HEK293 (cell line): ENCODE measurements around the gene MVB12B.

ENCODE experiments used
- CTCF ChIA-PET: fragments of 350-600 bp; formaldehyde crosslinking; extraction: SDS; loops from one replicate; lab custom pipeline; 2021; ENCODE audit warnings: antibody characterized with exemption; lab: Yijun Ruan, JAX
- POLR2A ChIA-PET: fragments of 300-600 bp; formaldehyde crosslinking; extraction: SDS; loops from one replicate; lab custom pipeline; 2020; ENCODE audit warnings: antibody characterized with exemption, inconsistent platforms; lab: Yijun Ruan, JAX
- H3K27ac ChIP-seq: fragments of 200-500 bp; sonication (Bioruptor generic); 2 replicates; pipeline ENCODE4 v1.5.1; 2014; ENCODE audit warnings: low read depth, low read length, control low read depth, inconsistent platforms; ENCODE audit errors: extremely low read depth
- H3K36me3 ChIP-seq, 2 experiments: fragments of 200-500 bp in 1 of 2; sonication (Bioruptor generic) in 1 of 2; 1 replicate in 1 of 2; 2 replicates in 1 of 2; pipeline ENCODE4 v1.5.1; 2014 to 2017; ENCODE audit warnings: inconsistent platforms in 2 of 2, low read length in 2 of 2; ENCODE audit not compliant: control insufficient read depth in 2 of 2, insufficient read depth in 1 of 2
- H3K4me1 ChIP-seq: fragments of 200-500 bp; sonication (Bioruptor generic); 2 replicates; pipeline ENCODE4 v1.5.1; 2014; ENCODE audit warnings: mild to moderate bottlenecking, low read length, inconsistent platforms; ENCODE audit not compliant: control insufficient read depth, insufficient read depth
- H3K4me3 ChIP-seq: 2 replicates; pipeline ENCODE4 v1.5.1; 2011; ENCODE audit warnings: low read depth, mild to moderate bottlenecking, control low read depth, low read length, moderate library complexity
- H3K9me3 ChIP-seq: fragments of 200-500 bp; sonication (Bioruptor generic); 2 replicates; pipeline ENCODE4 v1.5.1; 2014; ENCODE audit warnings: low read depth, low read length, inconsistent platforms; ENCODE audit not compliant: control insufficient read depth, insufficient read depth
- GFI1B ChIP-seq: fragments of 450-650 bp; formaldehyde crosslinking; IDR thresholded peaks from 2 replicates; pipeline ENCODE4 v1.5.1; 2016; ENCODE audit warnings: missing biosample characterization, missing genetic modification characterization
- HIC1 ChIP-seq: fragments of 450-650 bp; formaldehyde crosslinking; IDR thresholded peaks from 2 replicates; pipeline ENCODE4 v1.5.1; 2016; ENCODE audit warnings: missing biosample characterization, missing genetic modification characterization
- PRDM4 ChIP-seq: fragments of 450-650 bp; formaldehyde crosslinking; IDR thresholded peaks from 2 replicates; pipeline ENCODE4 v1.5.1; 2017; ENCODE audit warnings: missing biosample characterization, missing genetic modification characterization
- SP3 ChIP-seq: fragments of 450-650 bp; formaldehyde crosslinking; IDR thresholded peaks from 2 replicates; pipeline ENCODE4 v1.5.1; 2016; ENCODE audit warnings: missing biosample characterization, missing genetic modification characterization
- ZNF146 ChIP-seq: fragments of 450-650 bp; formaldehyde crosslinking; IDR thresholded peaks from 2 replicates; pipeline ENCODE4 v1.5.1; 2016; ENCODE audit warnings: missing biosample characterization, missing genetic modification characterization
- ZNF211 ChIP-seq: fragments of 450-650 bp; formaldehyde crosslinking; IDR thresholded peaks from 2 replicates; pipeline ENCODE4 v1.5.1; 2016; ENCODE audit warnings: low read depth, missing biosample characterization, missing genetic modification characterization
- ZNF274 ChIP-seq, 2 experiments: fragments of 200-500 bp in 1 of 2; fragments of 450-650 bp in 1 of 2; sonication (Bioruptor generic) in 1 of 2; formaldehyde crosslinking in 1 of 2; IDR thresholded peaks; 2 replicates each; pipeline versions ENCODE4 v1.5.1 to v1.6.1; 2014 to 2016; ENCODE audit warnings: borderline replicate concordance in 1 of 2, inconsistent platforms in 1 of 2, low read length in 1 of 2, missing biosample characterization in 1 of 2, missing genetic modification characterization in 1 of 2
- ZNF280C ChIP-seq: fragments of 450-650 bp; formaldehyde crosslinking; IDR thresholded peaks from 2 replicates; pipeline ENCODE4 v1.5.1; 2016; ENCODE audit warnings: missing biosample characterization, missing genetic modification characterization
- ZNF394 ChIP-seq: fragments of 450-650 bp; formaldehyde crosslinking; IDR thresholded peaks from 2 replicates; pipeline ENCODE4 v1.5.1; 2016; ENCODE audit warnings: missing biosample characterization, missing genetic modification characterization, mild to moderate bottlenecking, moderate library complexity, borderline replicate concordance
- ZNF513 ChIP-seq: fragments of 450-650 bp; IDR thresholded peaks from 2 replicates; pipeline ENCODE4 v1.5.1; 2018; ENCODE audit warnings: missing biosample characterization, missing genetic modification characterization
- ZNF518A ChIP-seq: fragments of 450-650 bp; formaldehyde crosslinking; conservative IDR thresholded peaks from 2 replicates; pipeline ENCODE4 v1.5.1; 2016; ENCODE audit warnings: low read depth, missing biosample characterization, missing genetic modification characterization
- ZNF529 ChIP-seq: fragments of 450-650 bp; formaldehyde crosslinking; IDR thresholded peaks from 2 replicates; pipeline ENCODE4 v1.5.1; 2017; ENCODE audit warnings: missing genetic modification characterization, missing biosample characterization; ENCODE audit not compliant: insufficient replicate concordance
- ZNF544 ChIP-seq: fragments of 450-650 bp; formaldehyde crosslinking; IDR thresholded peaks from 2 replicates; pipeline ENCODE4 v1.5.0; 2017; ENCODE audit warnings: missing biosample characterization, missing genetic modification characterization
- ZNF558 ChIP-seq: fragments of 450-650 bp; formaldehyde crosslinking; IDR thresholded peaks from 2 replicates; pipeline ENCODE4 v1.5.1; 2016; ENCODE audit warnings: missing biosample characterization, missing genetic modification characterization
- ZNF654 ChIP-seq: fragments of 450-650 bp; formaldehyde crosslinking; IDR thresholded peaks from 2 replicates; pipeline ENCODE4 v1.5.1; 2016; ENCODE audit warnings: low read depth, missing biosample characterization, missing genetic modification characterization
- ZNF692 ChIP-seq: fragments of 450-650 bp; formaldehyde crosslinking; IDR thresholded peaks from 2 replicates; pipeline ENCODE4 v1.5.1; 2016; ENCODE audit warnings: missing biosample characterization, missing genetic modification characterization
- ZXDB ChIP-seq: fragments of 450-650 bp; formaldehyde crosslinking; IDR thresholded peaks from 2 replicates; pipeline ENCODE4 v1.5.1; 2016; ENCODE audit warnings: missing biosample characterization, missing genetic modification characterization
- TF ChIP-seq, protein P1 (sequence below): fragments of 450-650 bp; formaldehyde crosslinking; IDR thresholded peaks from 2 replicates; pipeline ENCODE4 v1.5.1; 2016; ENCODE audit warnings: missing biosample characterization, missing genetic modification characterization
- TF ChIP-seq, protein P2 (sequence below): fragments of 450-650 bp; formaldehyde crosslinking; IDR thresholded peaks from 2 replicates; pipeline ENCODE4 v1.5.1; 2016; ENCODE audit warnings: missing biosample characterization, missing genetic modification characterization

The MVB12B gene

GRCh38 chr9:126528915-126529314 lies 202.3 kb downstream of the MVB12B start:
- no peaks in the 10 kb centered on the region for H3K4me1 ChIP-seq

More at GRCh38 chr9:126528915-126529314, 202.3 kb downstream of the MVB12B start:
- H3K27ac ChIP-seq, result no peak overlapping the region
- ChIA-PET CTCF (no interaction called here), POLR2A (no interaction called here)
- TF ChIP-seq ZNF146 (tag by site-specific recombination) (no peak), ZNF513 (tag by site-specific recombination) (no peak), PRDM4 (no peak), ZNF518A (tag by site-specific recombination) (no peak), ZNF558 (tag by site-specific recombination) (no peak), GFI1B (tag by site-specific recombination) (no peak), ZNF211 (no peak), ZNF544 (tag by site-specific recombination) (no peak), ZNF280C (tag by site-specific recombination) (no peak), ZNF394 (tag by site-specific recombination) (no peak), ZNF654 (tag by site-specific recombination) (no peak), SP3 (tag by site-specific recombination) (no peak), ZNF529 (tag by site-specific recombination) (no peak), HIC1 (tag by site-specific recombination) (no peak), ZNF274 (IDR thresholded peaks at IDR 0.05; ENCODE audit: low read length) (no peak), ZNF274 (tag by site-specific recombination; IDR thresholded peaks at IDR 0.05; ENCODE audit: borderline replicate concordance) (no peak), ZNF692 (tag by site-specific recombination) (no peak), ZXDB (no peak)
- TF ChIP-seq, protein P1, sequence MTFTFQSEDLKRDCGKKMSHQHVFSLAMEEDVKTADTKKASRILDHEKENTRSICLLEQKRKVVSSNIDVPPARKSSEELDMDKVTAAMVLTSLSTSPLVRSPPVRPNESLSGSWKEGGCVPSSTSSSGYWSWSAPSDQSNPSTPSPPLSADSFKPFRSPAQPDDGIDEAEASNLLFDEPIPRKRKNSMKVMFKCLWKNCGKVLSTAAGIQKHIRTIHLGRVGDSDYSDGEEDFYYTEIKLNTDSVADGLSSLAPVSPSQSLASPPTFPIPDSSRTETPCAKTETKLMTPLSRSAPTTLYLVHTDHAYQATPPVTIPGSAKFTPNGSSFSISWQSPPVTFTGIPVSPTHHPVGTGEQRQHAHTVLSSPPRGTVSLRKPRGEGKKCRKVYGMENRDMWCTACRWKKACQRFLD (tag by site-specific recombination), result no peak
- TF ChIP-seq, protein P2, sequence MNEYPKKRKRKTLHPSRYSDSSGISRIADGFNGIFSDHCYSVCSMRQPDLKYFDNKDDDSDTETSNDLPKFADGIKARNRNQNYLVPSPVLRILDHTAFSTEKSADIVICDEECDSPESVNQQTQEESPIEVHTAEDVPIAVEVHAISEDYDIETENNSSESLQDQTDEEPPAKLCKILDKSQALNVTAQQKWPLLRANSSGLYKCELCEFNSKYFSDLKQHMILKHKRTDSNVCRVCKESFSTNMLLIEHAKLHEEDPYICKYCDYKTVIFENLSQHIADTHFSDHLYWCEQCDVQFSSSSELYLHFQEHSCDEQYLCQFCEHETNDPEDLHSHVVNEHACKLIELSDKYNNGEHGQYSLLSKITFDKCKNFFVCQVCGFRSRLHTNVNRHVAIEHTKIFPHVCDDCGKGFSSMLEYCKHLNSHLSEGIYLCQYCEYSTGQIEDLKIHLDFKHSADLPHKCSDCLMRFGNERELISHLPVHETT, result no peak
- TF ChIP-seq, all 188 proteins: peak for 0
- H3K36me3 ChIP-seq, result no peaks in the 10 kb centered on the region
- no peak overlapping the region for H3K4me3 ChIP-seq
- no peaks in the 10 kb centered on the region for H3K9me3 ChIP-seq
